Stimulated activated memory B cell treated with anti-CD40 and anti-IgM and Interleukin-4, amounts not matched to agents 10 μg/mL and 1 μg/mL and 100 μg/mL, for 72 hours (primary cell): ENCODE measurements around the gene TRIM2.
A peak's percentile ranks its signal among the peaks of the same experiment; 100 is the strongest.

ENCODE experiments used
- ATAC-seq: fragments of 150-1000 bp; cut with Tn5 transposase; 2 replicates; pipeline ENCODE4 v1.10.0; 2021
- H3K27ac Mint-ChIP-seq: one replicate; pipeline ENCODE4 v1.8.0; 2022; ENCODE audit warnings: mild to moderate bottlenecking, mixed read lengths
- H3K27me3 Mint-ChIP-seq: one replicate; pipeline ENCODE4 v1.8.0; 2022; ENCODE audit warnings: mixed read lengths
- H3K36me3 Mint-ChIP-seq: one replicate; pipeline ENCODE4 v1.8.0; 2022; ENCODE audit warnings: mixed read lengths
- H3K4me1 Mint-ChIP-seq: one replicate; pipeline ENCODE4 v1.8.0; 2022; ENCODE audit warnings: mixed read lengths
- H3K4me3 Mint-ChIP-seq: one replicate; pipeline ENCODE4 v1.8.0; 2022; ENCODE audit warnings: mild to moderate bottlenecking, moderate library complexity, mixed read lengths
- H3K9me3 Mint-ChIP-seq: one replicate; pipeline ENCODE4 v1.8.0; 2022; ENCODE audit warnings: mixed read lengths

Gene TRIM2

DNA sequence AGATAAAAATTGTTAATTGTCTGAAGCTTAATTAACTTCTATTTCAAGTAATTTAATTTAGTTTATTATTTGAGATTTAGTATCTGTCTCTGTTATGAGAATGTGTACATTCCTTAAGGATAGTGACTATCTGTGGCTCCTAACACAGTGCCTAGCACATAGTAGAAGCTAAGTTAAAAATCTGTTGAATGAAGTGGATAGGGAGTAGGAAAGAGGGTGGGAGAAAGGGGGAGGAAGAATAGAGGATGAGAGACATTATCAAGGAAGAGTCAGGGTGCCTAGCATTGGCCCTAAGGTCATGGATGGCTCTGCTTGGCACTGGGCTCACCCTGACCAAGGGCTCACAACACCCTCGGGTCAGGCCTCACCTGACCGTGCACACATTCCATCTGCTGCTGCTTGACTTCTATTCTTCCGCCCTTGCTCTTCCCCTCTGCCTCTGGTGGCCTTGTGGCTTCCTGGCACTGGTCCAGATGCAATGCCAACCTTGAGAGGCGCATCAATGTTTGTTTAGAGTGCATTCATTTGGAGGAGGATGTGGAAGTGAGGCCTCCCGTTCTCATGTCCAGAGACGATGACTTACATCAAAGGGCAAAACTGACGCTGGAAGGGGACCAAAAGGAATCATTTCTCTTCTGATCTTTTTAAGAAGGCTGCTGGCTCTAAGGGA, 42.3 kb downstream of the TRIM2 start:
- no peak overlapping the region for H3K27ac Mint-ChIP-seq
- no peak overlapping the region for H3K4me3 Mint-ChIP-seq
- H3K36me3 Mint-ChIP-seq, result no peaks in the 10 kb centered on the region
- no peaks in the 10 kb centered on the region for H3K27me3 Mint-ChIP-seq
- peaks cover 27% of the 10 kb centered on the region for H3K4me1 Mint-ChIP-seq
- no peaks in the 10 kb centered on the region for H3K9me3 Mint-ChIP-seq
- no peak for ATAC-seq

DNA sequence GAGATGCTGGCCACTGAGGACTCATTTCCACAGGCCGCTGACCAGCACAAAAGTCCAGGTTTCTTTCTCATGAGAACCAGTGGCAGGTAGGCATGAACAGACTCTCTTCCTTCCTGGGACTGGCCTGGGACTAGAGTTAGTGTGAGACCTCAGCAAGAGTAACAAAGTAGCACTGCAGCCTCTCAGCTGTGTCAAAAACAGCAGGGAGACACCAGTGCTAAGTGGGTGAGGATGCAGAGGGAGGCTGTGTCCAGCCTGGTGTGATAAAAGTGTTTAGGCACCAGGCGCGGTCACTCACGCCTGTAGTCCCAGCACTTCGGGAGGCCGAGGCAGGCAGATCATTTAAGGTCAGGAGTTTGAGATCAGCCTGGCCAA, 42.9 kb downstream of the TRIM2 start:
- peaks cover 30% of the 10 kb centered on the region for H3K4me1 Mint-ChIP-seq
- H3K27me3 Mint-ChIP-seq, result no peaks in the 10 kb centered on the region
- no peaks in the 10 kb centered on the region for H3K36me3 Mint-ChIP-seq
- no peak overlapping the region for H3K27ac Mint-ChIP-seq
- H3K9me3 Mint-ChIP-seq, result no peaks in the 10 kb centered on the region
- no peak overlapping the region for H3K4me3 Mint-ChIP-seq
- ATAC-seq, result no peak

DNA sequence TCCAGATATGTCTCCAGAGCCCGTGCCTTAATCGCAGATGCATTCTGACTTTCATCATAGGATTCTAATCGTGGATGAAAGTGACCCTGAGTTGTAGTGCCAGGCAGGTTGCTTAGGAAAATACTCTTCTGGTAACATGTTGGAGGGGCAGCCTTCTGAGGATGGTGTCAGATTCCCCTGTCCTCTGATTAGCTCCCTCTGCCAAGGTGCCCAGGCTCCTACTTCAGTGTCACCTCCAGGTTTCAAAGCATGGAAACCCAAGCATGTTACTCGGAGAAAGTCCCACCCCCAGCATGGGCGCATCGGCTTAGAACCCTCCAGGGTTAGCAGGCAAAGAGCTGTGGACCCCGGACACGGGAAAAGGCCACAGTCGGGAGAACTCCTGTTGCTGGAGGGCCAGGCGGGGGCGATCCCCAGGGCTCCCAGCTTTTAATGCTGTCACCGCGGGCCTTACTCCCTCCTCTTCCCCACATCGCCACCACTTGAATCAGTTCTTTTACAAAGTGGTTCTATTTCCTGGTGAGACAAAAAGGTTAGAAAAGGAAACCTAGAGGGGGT, 44.5 kb downstream of the TRIM2 start:
- ATAC-seq, result peak; percentile 4
- Mint-ChIP-seq H3K27ac (peak overlapping the region; percentile 67), H3K4me1 (peaks cover 26% of the 10 kb centered on the region), H3K27me3 (no peaks in the 10 kb centered on the region), H3K4me3 (peak overlapping the region; percentile 83), H3K36me3 (no peaks in the 10 kb centered on the region), H3K9me3 (no peaks in the 10 kb centered on the region)

DNA sequence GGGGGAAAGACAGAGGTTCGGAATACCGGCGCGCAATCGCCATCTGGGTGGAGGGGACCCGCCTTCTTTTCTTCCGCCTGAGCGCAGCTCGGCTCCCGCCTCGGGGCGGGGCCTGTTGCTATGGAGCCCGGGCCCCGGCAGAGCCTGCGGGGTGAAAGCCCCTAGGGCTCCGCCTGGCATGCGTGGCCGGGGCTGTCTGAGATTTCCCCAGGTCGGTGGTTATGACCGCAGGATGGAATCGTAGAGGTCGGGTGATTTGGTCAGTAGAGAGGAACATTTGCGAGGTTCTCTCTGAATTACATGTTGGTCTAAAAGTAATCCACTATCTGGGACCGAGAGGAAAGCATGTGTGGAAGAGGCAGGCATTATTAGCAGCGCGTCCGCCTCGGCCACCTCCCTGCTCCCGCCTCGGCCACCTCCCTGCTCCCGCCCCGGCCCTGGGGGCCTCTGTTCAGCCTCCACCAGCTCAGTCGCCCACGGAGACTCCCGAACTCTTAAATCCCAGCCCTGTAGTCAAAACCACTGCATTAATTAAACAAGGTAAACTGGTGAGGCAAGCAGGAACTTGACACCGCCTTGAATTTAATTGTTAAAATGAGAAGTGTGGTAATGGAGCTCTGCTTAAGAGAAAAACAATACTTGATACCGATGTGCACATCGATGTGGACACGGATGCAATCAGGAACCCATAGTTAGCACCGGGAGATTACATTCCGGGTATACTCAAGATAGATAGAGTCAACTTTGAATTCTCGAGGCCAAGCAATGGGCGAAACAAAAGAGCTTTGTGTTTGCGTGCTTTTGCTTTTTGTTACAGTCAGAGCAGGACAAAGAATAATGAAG, 45.2 kb downstream of the TRIM2 start:
- ATAC-seq, result peak; percentile 96
- H3K27me3 Mint-ChIP-seq, result no peaks in the 10 kb centered on the region
- no peaks in the 10 kb centered on the region for H3K36me3 Mint-ChIP-seq
- no peaks in the 10 kb centered on the region for H3K9me3 Mint-ChIP-seq
- peak overlapping the region; percentile 67 for H3K27ac Mint-ChIP-seq
- H3K4me3 Mint-ChIP-seq, result peak overlapping the region; percentile 83
- H3K4me1 Mint-ChIP-seq, result peaks cover 26% of the 10 kb centered on the region

DNA sequence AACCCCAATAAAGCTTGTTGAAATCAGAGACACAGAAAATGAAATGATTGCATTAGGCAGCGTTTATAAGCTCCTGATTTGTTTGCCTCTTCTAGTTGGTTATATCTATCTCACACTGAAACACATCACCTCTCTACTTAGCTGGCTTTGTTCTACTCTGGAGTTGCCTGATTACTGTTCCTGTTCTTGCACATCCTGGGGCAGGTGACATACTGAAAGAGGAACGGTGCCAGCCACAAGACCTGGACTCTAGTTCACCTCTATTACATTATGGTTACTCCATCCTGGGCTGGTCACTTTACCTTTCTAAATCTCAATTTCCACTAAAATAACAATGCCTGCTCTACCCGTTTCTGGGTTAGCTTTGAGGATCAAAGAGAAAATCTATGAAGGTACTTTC, 47.9 kb downstream of the TRIM2 start:
- H3K36me3 Mint-ChIP-seq, result no peaks in the 10 kb centered on the region
- no peak overlapping the region for H3K27ac Mint-ChIP-seq
- peaks cover 18% of the 10 kb centered on the region for H3K27me3 Mint-ChIP-seq
- peak; percentile 60 for ATAC-seq
- H3K9me3 Mint-ChIP-seq, result no peaks in the 10 kb centered on the region
- H3K4me3 Mint-ChIP-seq, result no peak overlapping the region
- peaks cover 26% of the 10 kb centered on the region for H3K4me1 Mint-ChIP-seq

DNA sequence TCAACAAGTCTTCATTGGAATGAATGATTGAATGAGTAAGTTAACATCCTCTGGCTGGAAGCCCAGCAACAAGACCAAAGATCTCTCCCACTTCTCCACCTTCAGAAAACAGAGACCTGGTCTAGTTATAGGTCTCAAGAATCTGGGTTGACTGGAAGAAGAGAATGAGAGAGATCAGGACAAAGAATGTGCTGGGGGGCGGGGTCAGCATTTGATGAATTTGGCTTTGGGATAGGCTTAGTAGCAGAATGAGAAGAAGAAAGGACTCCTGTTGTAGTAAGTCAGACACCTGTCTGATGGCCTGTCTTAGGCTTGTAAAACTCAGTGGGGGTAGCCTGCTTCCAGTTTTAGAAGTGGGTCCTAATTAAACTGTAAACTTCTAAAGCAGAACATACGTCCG, 51.0 kb downstream of the TRIM2 start:
- Mint-ChIP-seq H3K4me1 (peaks cover 17% of the 10 kb centered on the region), H3K27ac (no peak overlapping the region), H3K27me3 (peaks cover 21% of the 10 kb centered on the region), H3K36me3 (no peaks in the 10 kb centered on the region), H3K9me3 (no peaks in the 10 kb centered on the region), H3K4me3 (no peak overlapping the region)
- no peak for ATAC-seq

DNA sequence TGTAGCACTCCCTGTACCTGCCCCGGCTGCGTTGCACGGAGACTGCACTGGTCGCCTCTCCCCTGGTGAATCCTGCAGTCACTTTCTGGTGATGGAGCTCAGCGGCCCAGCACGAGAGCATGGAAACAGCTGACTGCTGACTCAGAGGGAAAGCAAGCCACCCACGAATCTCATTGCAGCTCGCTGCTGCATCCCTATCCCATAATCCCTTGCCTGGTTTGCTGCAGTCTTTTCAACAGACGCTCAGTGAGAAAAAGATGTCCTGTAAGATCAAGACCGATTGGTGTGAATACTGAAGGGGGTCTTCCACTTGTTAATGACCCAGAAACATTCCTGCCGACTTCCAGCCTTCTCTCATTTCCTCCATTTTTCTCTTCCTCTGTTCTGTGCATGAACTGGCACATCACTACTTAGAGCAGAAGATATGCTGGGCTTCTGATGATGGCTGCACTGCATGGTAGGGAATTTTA, 52.9 kb downstream of the TRIM2 start:
- no peak overlapping the region for H3K27ac Mint-ChIP-seq
- H3K27me3 Mint-ChIP-seq, result peaks cover 29% of the 10 kb centered on the region
- H3K9me3 Mint-ChIP-seq, result peaks cover 2% of the 10 kb centered on the region
- peaks cover 8% of the 10 kb centered on the region for H3K4me1 Mint-ChIP-seq
- ATAC-seq, result peak; percentile 68
- no peak overlapping the region for H3K4me3 Mint-ChIP-seq
- H3K36me3 Mint-ChIP-seq, result no peaks in the 10 kb centered on the region

DNA sequence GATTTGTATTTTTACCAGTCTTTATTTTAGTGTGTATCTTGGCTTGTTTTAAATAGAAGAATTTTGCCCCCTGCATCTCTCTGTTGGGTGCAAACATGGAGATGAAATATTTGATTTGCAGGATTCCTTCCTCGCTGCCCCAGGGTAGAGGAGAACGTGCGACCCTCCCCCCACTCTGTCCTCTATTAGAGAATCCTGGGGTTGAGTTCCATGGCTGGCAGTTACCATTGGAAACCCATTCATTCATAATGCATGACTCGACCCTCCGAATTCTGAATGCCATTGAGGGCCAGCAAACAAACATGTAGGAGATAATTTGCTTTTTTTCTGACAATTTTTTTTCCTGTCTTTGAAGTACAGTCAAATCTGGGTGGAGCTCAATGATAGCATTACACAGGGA, 53.7 kb downstream of the TRIM2 start:
- ATAC-seq, result no peak
- H3K27me3 Mint-ChIP-seq, result peaks cover 29% of the 10 kb centered on the region
- H3K4me1 Mint-ChIP-seq, result peaks cover 5% of the 10 kb centered on the region
- no peaks in the 10 kb centered on the region for H3K36me3 Mint-ChIP-seq
- H3K9me3 Mint-ChIP-seq, result peaks cover 2% of the 10 kb centered on the region
- no peak overlapping the region for H3K27ac Mint-ChIP-seq
- no peak overlapping the region for H3K4me3 Mint-ChIP-seq

DNA sequence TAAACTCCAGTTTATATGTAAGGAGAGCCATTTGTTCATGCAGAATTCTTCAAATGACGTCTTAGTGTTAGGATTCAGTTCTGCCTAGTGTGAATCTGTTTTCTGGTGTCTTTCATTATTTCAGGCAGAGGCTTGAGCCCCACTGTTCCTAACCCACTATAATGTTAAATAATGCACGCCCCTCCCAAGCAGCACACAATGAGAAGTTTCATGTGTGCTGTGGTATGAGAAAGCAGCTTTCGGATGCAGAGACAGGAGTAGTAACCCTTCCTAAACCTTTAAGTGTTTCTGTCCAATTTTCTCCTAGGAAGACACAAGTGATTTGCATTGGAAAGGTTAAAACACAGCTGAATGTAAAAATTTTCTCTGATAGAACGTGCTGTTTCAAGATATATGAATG, 54.5 kb downstream of the TRIM2 start:
- H3K4me3 Mint-ChIP-seq, result no peak overlapping the region

DNA sequence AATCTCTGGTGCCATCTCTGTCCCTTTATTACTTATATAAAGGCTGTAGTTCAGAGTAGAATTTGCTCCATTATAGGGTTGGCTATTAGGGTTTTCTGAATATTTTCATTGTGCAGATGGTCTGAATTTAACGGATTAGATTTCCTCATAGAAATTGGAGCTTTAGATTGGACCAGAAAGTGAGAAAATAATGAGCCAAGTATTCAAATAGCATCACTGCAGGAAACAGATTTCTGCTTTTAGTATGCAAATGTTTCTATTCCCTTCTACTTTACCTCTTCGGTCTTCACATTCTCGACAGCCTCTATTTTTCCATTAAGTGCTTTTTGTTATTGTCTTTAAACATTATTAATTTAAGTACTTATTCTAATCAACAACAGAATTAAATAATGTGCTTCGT, 55.4 kb downstream of the TRIM2 start:
- peaks cover 27% of the 10 kb centered on the region for H3K27me3 Mint-ChIP-seq
- H3K27ac Mint-ChIP-seq, result no peak overlapping the region
- ATAC-seq, result no peak
- H3K4me3 Mint-ChIP-seq, result no peak overlapping the region
- H3K4me1 Mint-ChIP-seq, result peaks cover 5% of the 10 kb centered on the region
- H3K9me3 Mint-ChIP-seq, result peaks cover 2% of the 10 kb centered on the region
- no peaks in the 10 kb centered on the region for H3K36me3 Mint-ChIP-seq

More for the DNA sequence above, 54.5 kb downstream of the TRIM2 start:
- Mint-ChIP-seq H3K9me3 (peaks cover 2% of the 10 kb centered on the region), H3K27me3 (peaks cover 29% of the 10 kb centered on the region), H3K27ac (no peak overlapping the region), H3K36me3 (no peaks in the 10 kb centered on the region), H3K4me1 (peaks cover 5% of the 10 kb centered on the region)
- ATAC-seq, result no peak

DNA sequence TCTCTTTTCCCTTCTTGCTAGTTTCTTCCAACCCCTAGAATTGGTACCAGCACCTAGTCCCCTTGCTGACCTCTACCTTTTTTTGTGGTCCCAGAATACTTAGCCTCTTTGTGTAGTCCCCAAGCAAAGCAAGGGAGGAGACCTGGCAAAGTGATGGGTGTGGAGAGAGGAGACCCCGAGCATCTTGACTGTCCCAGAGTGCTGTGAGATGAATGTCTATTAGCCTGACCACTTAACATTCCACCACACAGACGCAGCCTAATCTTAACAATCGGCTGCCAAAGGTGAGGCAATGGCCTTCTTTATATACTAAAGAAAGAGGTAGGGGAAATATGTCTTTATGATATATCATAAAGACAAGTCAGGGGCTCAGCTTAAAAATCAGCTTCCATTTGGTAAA, 55.9 kb downstream of the TRIM2 start:
- no peak overlapping the region for H3K4me3 Mint-ChIP-seq
- peaks cover 2% of the 10 kb centered on the region for H3K9me3 Mint-ChIP-seq
- no peaks in the 10 kb centered on the region for H3K36me3 Mint-ChIP-seq
- ATAC-seq, result no peak
- H3K27ac Mint-ChIP-seq, result no peak overlapping the region
- H3K27me3 Mint-ChIP-seq, result peaks cover 22% of the 10 kb centered on the region
- H3K4me1 Mint-ChIP-seq, result peaks cover 5% of the 10 kb centered on the region

DNA sequence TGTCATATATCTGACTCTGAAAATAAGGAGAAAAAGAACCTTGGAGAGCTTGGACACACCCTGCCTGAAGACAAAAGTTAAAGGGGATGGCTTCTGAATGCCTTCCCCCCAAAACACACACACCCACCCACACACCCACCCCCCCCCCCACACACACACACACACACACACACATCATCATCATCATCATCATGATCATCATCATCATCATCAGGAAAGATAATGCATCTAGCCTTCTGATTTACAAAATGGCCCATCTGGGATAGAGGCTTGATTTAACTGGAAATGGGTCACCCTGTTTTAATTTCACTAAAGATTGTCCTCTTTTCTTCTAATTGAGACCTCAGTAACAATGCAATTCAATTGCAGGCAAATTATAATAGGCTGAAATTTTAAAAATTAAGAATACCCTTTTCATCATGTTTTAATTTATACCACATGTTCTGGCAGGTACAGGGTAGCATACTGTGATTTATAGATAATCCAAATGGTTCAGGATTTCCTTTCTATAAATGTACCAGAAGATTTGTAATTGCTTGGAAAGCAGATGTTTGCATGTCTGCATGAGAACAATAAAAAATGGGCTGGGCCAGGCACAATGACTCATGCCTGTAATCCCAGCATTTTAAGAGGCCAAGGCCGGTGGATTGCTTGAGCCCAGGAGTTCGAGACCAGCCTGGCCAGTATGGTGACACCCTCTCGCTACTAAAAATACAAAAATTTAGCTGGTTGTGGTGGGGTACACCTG, 56.5 kb downstream of the TRIM2 start:
- ATAC-seq, result no peak
- H3K27me3 Mint-ChIP-seq, result peaks cover 16% of the 10 kb centered on the region
- no peak overlapping the region for H3K4me3 Mint-ChIP-seq
- no peak overlapping the region for H3K27ac Mint-ChIP-seq
- H3K9me3 Mint-ChIP-seq, result peaks cover 2% of the 10 kb centered on the region
- H3K36me3 Mint-ChIP-seq, result no peaks in the 10 kb centered on the region
- H3K4me1 Mint-ChIP-seq, result peaks cover 5% of the 10 kb centered on the region

DNA sequence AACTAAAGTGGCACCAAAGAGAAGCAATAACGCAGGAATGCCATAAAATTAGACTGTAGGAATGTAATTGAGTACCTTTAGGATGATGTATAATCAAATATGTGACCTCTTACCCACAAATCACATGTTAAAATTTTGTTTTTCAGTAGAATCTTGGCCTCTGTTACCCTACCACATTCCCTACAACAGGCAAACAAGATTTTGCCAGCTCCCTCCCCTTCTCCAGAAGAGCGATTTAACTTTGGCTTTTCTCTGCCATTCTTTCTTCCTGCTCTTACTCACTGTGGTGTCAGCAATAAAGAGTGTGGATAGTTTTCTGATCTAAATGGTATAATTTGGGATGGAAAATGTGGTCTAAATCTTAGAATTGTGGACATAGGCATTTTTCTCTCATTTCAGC, 57.2 kb downstream of the TRIM2 start:
- Mint-ChIP-seq H3K4me3 (no peak overlapping the region), H3K4me1 (peaks cover 5% of the 10 kb centered on the region), H3K9me3 (peaks cover 2% of the 10 kb centered on the region), H3K27ac (no peak overlapping the region), H3K27me3 (peaks cover 11% of the 10 kb centered on the region), H3K36me3 (no peaks in the 10 kb centered on the region)
- no peak for ATAC-seq

DNA sequence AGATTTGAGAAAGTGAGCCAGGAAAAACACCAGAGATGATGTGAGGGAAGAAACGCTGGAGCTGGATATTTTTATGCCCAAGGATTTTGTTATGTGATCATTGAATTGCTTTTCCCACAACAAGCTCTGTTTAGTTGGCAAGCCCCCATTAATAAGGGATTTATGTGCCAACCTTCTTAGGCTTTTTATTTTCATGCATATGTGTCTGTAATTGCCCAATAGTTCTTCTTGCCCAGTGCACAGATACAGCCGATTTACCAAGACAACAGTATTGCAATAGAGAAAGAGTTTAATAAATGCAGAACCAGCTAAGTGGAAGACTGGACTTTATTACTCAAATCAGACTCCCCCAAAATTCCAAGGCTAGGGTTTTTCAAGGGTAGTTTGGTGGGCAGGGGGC, 57.7 kb downstream of the TRIM2 start:
- ATAC-seq, result no peak
- Mint-ChIP-seq H3K4me1 (peaks cover 5% of the 10 kb centered on the region), H3K27me3 (peaks cover 11% of the 10 kb centered on the region), H3K27ac (no peak overlapping the region), H3K9me3 (peaks cover 2% of the 10 kb centered on the region), H3K4me3 (no peak overlapping the region), H3K36me3 (no peaks in the 10 kb centered on the region)
